ENCODE data around the gene SLC15A1.

SLC15A1 gene

DNA sequence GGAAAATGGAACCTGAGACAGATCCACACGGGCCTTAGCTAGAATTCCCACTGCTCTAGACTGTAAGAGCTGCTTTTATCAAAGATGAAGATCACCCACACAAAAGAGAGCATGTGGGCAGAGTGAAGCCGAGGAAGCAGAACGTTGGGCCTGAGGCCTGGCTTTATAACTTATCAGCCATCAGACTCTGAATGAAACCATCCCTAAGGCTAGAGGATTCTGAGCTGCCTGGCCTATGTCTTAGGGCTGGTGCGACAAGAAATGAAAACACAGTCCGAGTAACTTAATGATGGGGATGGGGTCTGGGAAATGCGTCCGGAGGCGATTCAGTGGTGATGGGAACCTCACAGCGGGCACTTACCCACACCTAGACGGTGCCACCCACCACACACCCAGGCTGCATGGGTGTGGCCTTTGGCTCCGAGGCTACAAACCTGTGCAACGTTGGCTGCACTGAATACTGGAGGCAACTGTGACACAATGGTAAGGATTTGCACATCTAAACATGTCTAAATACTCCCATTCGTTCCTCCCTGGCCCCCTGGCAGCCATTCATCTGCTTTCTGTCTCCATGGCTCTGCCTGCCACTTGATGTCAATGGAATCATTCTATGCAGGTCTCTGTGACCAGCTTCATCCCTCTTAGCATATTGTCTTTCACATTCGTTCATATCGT lies 62.0 kb downstream of the SLC15A1 start:
- DNase-seq = no peak

DNA sequence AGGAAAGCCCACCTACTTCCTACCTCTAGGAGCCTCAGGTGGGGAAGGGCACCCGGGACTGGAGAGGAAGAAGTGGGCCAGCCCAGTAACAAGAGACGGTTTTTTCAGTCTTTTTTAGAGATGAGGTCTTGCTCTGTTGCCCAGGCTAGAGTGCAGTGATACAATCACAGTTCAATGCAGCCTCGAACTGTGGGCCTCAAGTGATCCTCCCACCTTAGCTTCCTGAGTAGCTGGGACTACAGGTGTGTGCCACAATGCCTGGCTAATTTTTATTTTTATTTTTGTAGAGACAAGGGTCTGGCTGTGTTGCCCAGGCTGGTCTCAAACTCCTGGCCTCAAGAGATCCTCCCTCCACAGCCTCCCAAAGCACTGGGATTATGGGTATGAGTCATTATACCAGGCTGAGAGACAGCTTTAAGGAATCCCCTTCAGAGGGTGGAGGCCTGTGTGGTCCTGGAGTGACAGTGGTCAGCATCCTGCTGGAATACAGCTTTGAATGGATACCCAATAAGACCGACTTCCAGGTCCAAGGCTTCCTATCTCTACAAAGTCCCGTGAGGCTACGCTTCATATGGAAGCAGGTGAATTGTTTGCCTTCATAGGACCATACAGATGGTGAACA lies 63.0 kb downstream of the SLC15A1 start:
- DNase-seq = no peak

DNA sequence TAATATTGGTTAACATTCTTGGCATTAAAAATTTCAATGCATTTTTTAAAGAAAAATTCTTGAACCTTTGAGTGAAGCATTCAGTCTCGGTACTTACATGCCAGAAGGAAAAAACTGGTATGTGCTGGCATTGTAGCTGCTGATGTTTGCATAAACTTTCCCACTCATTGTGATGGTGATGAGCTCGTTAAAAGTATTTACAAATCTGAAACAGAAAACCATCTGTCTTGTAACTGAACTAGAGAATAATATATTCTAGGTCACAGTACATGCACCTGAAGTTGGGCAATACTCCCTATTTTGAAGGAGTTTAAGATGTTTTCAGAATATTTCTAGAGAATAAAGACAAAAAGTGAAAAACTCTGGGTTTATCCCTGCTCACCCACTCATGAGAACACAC lies 64.1 kb downstream of the SLC15A1 start:
- no peak for DNase-seq

DNA sequence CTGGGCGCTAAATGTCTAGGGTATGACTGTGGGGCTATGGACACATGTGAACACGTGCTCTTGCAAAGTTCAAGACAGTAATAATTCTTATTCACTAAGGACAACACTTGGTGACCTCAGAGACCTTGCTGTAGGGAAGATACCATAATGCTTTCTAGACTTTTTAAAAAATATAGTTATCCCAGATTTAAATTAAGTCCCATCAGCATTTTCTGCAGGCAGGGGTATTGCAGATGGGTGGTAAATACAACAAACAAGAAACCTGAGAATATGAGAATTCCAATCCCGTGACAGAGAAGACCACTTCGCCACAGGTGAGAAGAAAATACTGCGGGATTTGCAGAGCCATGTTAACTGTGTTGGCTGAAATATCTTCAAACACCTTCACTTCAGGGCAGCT lies 65.2 kb downstream of the SLC15A1 start:
- no peak for DNase-seq

DNA sequence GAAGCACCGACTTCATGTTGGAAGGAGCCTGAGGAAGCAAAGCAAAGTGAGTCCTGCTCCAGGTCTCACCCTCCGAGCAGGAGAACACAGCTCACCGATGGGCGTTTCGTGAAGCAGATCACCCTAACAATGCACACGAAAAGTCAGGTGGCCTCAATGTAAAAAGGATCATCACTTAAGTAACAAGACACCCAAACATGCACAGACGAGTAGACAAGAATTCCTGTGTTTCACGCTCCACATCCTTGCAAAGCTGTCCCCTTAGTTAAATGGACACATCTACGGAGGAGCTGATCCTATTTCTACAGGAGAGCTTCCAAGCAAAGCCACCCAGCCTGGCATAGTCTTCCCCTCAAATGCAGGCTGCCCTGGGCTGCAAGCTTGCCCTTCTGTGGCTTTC lies 66.2 kb downstream of the SLC15A1 start:
- no peak for DNase-seq

DNA sequence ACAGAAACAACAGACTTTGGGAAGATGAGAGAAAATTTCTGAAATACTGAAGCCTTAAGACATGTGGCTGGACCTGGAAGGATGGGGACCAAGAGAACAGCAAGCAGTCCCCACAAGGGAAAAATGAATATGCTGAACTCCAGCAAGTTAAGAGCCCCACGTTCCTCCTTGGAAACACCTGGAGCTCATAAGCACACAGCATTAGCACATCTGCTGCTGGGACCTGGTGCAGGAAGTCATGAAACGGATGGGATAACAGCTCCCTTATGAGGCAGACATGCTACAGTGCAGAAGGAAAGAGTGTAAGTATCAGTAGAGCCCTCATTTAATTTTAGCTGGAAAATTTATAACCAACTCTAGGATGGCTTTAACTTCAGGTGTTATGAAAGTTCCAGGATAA lies 67.3 kb downstream of the SLC15A1 start:
- no peak for DNase-seq

DNA sequence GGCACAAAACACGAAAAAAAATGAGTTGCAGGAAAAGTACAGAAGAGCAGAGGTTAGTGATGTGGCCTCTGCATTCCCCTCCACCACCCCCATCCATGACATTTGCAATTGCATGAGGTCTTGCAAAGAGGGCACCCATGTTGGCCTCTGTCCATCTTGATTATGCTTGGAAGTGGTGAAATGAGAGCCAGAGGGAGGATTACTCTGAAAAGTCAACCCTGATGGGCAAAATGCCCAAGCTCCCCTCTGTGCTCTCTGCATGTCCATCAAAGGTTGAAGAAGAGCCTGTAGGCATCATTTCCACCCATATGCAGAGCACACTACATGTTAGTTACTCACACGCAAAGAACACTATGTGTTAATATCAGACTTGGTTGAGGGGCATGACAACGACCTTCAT lies 71.4 kb downstream of the SLC15A1 start:
- no peak for DNase-seq

DNA sequence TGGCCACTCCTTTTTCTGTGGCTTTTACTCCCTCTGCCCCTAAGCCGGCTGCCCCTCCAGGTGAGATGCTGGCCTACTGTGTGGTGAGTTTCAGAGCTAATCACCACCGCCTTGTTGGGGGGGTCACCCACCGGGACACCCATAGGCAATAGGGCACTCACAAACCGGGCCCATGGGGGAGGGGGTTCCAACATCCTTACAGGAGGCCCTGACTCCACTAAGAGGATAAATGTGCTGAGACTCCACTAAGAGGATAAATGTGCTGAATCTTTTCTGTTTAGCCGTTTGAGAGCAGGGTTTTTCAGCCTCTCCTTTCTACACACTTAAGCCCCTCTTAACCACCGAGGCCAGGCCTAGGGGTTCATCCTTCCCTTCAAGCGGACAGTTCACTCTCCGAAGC lies 73.7 kb downstream of the SLC15A1 start:
- DNase-seq = no peak

DNA sequence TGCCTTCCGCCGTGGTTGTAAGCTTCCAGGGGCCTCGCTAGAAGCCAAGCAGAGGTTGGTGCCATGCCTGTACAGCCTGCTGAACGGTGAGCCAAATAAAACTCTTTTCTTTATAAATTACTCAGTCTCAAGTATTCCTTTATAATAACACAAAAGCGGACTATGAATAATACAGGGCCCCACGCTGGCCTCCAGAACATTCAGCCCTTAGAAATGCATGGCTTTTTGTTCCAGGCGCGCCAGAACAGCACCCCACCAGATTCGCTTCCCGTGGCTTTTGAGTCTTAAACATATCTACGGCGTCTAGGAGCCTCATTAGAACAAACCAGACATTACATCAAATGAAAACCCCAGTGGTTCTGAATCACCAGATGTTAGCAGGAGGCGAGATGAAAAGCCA lies 75.1 kb downstream of the SLC15A1 start:
- DNase-seq = peak; percentile 94

DNA sequence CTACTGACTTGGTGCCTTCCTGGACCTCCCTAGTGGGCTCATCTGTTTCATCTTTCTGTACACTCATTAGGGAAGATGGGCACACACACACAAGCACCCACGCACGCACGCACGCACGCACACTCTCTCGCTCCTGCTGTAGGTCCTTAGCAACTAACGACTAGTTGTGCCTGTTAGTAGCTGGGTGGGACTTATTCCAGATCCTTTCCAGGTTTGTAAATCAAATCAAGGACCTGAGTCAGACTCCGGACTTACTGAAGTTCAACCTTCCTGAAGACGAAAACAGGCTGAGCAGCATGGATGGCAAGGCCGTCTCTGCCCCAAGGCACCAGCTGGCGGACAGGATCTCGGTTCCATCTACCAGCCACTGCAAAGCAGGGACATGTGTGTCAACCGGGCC lies 76.2 kb downstream of the SLC15A1 start:
- DNase-seq = no peak

DNA sequence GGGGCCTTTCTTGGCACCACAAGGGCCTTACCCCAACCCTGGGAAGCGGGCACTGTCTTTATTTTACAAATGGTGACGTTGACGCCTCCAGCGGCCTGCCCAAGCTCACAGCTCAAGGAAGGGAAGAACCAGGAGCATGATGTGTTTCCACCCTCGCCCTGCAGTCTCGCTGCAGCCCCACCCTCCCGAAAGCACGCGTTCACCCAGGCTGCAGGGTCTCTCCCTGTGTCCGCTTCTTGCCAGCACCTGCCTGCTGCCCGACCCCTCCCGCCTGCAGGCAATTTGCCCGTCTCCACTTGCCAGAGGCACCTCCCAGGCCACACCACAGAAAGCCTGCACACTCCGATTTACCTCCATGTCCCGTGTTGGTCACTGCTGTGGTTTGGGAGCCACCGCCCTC lies 76.6 kb downstream of the SLC15A1 start:
- no peak for DNase-seq

DNA sequence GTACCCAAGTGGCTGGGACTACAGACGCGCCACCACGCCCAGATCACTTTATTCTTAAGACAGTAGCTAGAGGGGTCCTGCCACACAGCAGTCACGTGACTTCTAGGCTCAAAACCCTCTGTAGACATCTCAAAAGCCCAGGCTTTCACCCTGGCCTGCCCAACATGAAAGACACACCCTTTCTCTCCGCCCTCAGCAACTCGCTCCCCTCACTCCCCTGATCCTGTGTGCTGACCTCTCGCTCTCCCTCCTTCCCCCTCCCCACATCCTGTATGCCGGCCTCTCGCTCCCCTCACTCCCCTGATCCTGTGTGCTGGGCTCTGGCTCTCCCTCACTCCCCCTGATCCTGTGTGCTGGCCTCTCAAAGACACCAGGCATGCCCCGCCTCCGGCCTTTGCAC lies 77.4 kb downstream of the SLC15A1 start:
- DNase-seq = no peak

DNA sequence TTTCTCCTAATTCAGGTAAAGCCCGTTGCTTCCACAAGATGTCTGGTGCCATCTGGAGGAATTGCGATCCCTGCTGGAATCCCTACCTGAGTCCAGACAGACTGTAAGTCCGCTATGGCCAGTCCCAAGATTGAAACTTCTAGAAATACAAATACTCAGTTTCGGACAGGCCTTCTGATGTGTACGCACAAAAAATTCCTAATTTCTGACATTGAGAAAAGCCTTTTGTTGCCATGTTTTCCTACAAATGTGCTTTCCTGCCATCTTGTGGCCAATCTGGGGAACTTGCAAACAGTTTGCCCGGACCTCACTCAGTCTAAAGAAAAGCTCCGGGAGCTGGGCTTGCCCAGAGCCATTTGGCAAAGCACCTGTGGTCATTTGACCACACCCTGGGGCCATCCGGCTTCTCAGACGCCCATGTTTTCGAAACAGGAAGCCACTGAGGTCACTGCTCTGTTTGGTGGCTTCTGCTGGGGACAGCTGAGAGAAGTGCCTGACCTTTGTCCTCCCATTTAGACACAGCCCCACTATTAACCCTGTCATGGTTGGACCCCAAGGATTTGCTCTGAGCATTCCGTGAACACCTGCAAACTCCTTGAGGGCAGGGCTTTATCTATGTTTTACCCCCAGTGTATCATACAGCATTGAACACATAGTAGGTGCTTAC lies 79.4 kb downstream of the SLC15A1 start:
- DNase-seq = peak; percentile 71

DNA sequence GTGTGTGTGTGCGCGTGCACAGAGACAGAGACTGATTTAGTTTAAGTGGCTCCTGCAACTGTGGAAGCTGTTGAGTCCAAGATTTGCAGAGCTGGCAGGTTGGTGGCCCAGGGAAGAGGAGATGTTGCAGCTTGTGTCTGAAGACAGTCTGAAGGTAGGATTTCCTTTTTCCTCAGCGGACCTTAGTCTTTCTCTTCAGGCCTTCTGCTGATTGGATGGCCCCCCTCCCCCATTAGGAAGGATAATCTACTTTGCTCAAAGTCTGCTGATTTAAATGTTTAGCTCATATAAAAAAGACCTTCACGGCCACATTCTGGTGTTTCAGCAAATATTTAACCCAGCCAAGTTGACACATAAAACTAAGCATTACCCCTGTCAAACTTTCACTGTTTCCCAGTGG lies 84.3 kb downstream of the SLC15A1 start:
- DNase-seq = no peak

DNA sequence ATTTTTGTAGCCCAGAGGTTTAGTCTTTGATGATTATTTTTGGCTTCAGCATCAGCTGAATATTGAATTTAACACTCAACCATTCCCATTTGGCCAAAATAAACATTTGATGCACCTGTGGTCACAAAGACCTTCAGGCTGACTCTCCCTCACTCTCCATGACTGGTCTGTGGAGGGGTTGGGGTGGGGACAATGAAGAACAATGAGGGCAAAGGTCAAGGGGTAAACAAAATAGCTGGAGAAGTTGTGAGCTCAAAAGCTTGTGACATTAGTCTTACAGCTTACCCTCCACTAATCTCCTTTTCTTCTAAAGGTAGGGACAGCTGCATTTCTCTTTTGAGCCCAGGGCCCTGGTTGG lies 86.9 kb downstream of the SLC15A1 start:
- no peak for DNase-seq

DNA sequence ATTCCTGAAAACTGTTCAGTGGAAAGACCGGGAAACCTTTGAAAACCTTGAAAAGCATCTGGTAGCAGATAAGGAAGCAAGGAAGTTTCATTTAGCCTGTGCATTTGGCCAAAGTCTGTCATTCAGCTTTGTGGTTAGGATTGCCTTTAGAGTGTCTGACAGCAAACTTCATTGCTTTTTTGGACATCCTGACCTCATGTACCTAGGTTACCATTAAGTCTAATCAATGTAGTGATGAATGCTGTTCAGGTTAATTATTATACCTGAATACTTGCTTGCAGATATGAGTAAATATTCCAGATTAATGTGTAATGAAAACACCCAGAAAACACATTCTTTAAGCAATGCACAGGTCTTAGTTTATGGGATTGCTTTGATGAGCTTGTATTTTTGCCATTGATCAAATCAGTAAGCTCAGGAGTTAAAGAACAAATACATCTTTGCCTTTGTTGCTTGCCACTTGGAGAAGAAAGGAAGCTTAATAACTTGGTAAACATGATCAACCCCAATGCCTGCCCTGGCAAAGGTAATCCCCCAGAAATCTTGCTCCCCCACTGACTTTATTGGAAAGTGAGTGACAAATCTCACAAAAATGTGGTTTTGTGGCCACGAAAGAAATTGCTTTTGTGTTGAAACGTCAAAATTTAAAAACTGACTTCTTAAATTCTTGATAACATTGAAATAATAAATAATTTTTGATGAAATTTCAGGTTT lies 87.4 kb downstream of the SLC15A1 start:
- DNase-seq = peak; percentile 16

DNA sequence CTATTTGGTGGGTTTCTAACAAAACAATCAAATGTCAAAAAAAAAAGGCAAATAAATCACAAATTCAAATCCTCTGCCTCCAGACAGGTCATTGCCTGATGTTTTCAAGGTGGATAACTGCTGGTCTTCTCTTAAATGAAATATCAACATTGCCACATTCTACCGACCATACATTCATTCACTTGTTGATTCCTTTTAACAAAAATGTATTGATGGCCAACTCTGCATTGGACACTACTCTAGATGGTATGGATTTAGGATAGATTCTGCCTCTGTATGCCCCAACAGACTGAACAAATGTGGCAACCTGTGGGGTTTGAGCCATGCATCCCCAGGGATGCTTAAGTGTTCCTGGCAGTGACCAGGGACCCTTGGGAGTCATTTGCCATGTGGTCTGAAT lies 88.0 kb downstream of the SLC15A1 start:
- no peak for DNase-seq

DNA sequence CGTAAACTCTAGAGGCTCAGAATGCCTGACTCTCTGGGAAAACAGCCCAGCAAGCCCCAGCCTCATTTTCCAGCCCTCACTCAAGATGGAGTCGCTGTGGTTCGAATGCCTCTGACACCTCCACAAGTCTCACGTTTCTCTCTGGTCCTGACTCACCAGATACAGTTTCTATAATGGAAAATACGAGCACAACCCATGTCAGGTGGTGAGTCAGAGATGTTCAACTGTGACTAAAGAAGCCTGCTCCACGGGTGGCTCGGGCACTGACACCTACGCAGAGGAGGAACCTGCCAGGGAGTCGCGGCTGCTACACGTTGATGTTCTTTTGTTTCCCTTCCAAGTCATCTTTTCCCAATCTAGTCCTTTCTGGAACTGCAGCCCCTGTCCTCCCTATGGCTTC lies 88.4 kb downstream of the SLC15A1 start:
- DNase-seq = peak; percentile 72

DNA sequence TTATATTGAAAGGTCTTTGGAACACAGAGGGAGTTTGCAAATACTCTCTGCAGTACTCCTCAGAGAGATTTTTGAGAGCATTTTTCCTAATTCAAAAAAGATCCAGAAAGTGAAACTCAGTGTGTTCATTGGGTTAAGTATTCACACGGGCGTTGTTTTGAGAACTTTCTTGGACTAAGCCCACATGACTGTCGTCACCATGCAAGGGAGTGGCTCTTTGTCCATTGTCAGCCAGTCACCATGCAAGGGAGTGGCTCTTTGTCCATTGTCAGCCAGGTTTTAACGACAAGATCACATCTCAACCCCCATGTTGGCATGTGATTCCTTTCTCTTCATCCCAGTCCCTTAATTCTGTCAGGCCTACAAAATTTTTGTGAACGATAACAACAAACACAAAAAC lies 94.3 kb downstream of the SLC15A1 start:
- peak; percentile 52 for DNase-seq

DNA sequence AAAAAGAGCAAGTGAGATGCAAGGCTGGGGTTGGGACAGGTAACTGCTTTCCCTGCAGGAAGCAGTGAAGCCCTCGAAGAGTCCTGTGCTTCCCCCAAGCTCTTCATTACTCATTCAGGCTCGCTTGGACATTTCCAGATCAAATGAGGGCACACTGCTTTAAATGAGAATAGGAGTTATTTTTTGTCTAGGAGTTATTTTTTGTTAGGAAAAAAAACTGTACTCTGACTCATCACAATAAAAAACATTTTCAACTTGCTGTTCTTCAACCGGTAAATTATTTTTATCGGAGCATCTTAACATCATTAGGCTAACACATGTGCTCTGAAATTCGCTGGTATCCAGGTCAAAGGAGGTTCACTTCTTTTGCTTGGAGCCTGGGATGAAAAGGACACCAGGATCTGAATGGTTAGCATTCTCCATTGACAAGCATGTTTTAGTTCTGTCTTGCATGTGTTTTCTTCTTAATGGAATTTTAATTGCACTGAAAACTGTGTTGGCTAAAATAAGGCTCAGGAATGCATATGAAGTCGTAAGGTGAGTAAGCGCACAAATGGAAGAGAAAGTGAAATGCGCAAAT lies 94.9 kb downstream of the SLC15A1 start:
- peak; percentile 18 for DNase-seq

DNA sequence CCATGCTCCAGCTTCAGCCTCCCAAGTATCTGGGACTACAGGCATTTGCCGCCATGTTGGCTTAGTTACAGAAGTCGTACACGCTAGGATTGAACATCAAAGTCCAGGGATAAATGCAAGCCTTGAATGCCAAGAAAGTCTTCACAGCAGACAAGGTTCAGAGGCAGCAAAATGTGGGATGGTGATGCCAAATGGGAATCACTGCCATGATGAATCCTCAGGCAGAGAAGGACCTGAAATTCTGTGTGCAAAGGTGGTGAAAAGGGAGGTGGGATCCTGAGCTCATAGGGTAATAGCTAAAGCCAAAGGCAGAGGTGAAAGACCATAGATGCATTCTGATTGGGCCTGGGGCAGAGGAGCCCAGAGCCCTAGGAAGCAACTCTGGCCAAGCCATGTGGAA lies 96.2 kb downstream of the SLC15A1 start:
- no peak for DNase-seq

DNA sequence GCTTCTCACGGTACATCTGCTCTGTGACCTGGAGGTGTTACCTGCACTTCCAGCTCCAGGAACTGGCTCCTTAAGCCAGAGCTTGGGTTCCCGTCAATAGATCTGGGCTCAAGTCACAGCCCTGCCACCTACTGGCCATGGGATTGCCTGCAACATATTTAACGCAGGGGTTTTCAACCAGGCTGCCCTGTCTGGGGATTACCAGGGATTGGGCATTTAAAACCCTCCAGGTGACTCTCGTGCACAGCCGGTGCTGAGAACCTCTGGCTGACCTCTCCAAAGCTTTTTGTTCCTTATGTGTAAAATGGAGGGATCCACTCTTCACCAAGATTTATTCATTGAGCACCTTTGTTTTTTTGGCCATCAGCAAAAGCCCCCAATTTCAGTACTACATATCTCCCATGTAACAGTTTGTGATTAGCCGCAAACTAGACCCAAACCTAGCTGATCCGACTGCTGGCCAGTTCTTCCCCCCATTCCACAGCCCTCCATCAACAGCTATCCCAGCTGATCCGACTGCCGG lies 98.9 kb downstream of the SLC15A1 start:
- DNase-seq = peak; percentile 71
